ENCODE measurements around the gene RANBP17. TPM values are rescaled to one million over a fixed set of nuclear protein-coding genes. Genes with fewer than 3 reads are reported as not detected.

RANBP17 gene
- total RNA-seq, 4 donors from 2014 or later = 4.4 to 11.7 (median 6.0) TPM

DNA sequence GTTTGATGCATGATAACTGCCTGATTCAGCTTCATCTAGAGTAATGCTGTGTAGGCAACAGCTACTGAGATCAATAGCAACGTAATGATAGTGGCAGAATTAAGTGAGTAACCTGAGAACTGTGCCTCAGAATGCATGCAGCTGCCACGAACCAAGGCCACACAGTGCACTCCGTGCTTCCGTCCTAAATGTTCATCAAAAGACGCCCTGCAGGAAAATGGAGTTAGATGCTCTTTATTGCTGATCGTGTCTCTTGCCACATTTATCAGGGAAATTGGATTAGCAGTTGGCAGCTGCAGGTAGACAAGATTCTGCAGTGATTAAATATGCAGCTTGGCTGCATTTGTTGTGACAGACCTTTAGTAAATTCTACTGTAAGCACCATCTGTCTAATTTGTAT is 339.5 kb downstream of the RANBP17 start:
- TF ChIP-seq, protein P1, sequence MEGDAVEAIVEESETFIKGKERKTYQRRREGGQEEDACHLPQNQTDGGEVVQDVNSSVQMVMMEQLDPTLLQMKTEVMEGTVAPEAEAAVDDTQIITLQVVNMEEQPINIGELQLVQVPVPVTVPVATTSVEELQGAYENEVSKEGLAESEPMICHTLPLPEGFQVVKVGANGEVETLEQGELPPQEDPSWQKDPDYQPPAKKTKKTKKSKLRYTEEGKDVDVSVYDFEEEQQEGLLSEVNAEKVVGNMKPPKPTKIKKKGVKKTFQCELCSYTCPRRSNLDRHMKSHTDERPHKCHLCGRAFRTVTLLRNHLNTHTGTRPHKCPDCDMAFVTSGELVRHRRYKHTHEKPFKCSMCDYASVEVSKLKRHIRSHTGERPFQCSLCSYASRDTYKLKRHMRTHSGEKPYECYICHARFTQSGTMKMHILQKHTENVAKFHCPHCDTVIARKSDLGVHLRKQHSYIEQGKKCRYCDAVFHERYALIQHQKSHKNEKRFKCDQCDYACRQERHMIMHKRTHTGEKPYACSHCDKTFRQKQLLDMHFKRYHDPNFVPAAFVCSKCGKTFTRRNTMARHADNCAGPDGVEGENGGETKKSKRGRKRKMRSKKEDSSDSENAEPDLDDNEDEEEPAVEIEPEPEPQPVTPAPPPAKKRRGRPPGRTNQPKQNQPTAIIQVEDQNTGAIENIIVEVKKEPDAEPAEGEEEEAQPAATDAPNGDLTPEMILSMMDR (IDR thresholded peaks at IDR 0.05; ENCODE audit: low read depth) = no peak

DNA sequence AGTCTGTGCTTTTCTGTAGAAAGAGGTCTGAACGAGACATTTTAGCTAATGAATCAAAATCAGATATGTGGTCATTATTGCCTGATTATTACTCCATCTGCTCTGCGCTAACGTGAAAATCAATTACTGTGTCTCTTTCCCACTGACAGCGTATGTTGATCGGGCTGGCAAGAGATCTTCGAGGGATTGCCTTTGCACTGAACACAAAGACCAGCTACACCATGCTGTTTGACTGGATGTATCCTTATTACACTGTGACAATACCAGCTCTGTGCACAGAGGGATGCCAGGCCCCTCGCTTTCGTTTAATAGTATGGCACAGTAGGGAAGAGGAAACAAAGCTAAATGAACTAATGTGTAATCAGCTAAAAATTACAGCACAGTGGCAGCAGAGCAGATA is 343.6 kb downstream of the RANBP17 start:
- TF ChIP-seq, protein P1 (IDR thresholded peaks at IDR 0.05; ENCODE audit: low read depth) = no peak

DNA sequence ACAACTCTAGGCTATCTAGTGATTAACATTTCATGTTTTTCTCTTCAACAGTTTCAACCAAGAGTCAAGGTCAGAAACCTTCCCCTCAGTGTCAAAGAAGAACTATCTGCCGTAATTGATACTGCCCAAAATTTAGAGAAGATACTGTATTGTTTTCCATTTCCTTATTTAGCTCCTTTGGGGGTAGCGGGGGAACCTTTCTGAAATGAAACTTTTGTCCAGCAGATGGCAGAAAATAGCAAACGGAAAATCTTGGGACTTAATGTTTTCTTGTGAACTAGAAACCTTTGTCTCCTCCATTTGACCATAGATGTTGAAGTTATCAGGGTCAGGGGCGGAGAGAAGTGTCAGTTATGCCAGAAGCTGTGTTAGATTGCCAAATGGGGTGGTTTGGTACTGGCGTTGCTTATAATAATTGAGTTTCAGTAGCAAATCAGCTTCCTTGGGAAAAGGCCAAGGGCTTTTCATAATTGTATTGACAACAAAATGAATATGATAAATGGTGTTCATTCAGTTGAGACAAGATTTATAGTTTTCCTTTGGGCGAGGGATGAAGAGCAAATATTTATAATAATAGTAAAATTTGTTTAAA is 345.5 kb downstream of the RANBP17 start:
- TF ChIP-seq, protein P1 (IDR thresholded peaks at IDR 0.05; ENCODE audit: low read depth) = no peak

DNA sequence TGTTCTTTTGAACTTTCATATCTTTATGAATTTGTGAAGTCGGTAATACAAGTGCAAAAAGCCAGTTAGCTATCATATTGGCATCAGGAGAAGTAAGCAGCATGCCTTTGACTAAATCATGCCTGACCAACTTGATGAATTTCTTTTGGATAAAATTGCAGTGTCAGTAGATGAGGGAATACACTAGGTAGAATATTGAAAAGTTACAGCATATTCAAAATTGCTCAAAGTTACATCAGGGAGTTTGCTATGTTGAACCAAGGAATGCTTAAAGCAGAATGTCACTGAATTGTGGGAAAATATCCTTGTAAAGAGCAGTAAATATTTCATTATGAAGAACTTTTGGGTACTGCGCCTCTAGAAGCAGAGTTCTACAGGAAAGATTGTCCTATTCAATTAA is 360.1 kb downstream of the RANBP17 start:
- TF ChIP-seq, protein P1 (IDR thresholded peaks at IDR 0.05; ENCODE audit: low read depth) = no peak

DNA sequence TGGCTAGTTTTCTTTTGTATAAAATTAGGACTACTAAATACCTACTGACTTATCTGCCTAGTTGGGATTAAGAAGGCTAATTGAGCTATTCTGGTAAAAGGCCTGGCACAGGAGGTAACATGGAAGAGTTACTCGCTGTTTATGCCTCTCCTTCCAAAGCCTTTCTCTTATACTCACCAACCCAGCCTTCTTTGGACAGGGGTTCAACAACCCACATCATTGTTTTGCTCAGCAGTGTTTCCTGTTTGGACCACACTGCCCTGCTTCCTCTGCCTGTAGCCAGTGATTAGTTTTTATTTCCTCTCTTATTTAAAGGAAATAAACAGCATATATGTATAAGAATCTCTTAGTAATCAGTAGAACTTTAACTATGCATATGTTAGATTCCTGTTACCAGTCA is 362.1 kb downstream of the RANBP17 start:
- TF ChIP-seq, protein P1 (IDR thresholded peaks at IDR 0.05; ENCODE audit: low read depth) = no peak

DNA sequence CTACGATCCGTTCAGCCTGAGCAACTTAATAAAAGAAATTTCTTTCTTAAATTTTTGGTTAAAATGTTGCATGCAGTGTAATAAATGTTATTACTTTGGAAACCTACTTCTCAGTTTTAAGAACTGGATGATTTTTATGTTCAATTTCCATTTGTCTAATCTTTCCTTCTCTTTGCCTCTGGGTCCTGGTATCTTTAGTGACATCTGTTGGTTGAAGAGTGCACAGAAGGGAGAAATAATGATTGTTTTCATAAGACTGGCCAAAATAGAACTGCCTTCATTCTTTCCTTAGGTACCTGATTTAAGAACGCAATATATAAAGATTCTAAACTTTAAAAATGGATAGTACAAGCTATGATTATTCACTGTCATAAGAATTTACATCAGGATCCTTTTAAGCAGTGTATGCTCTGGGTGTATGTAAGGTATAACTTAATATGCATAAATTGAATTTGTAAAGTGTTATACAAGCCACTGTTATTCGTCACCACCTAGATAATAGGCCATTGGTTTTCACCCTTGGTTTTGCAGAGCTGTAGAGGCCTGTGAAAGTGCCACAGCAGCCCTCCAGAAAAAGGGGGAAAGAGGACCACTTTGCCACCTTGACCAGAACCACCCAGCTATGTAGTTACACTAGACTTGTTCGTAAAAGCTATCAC is 364.4 kb downstream of the RANBP17 start:
- TF ChIP-seq, protein P1 (IDR thresholded peaks at IDR 0.05; ENCODE audit: low read depth) = no peak

DNA sequence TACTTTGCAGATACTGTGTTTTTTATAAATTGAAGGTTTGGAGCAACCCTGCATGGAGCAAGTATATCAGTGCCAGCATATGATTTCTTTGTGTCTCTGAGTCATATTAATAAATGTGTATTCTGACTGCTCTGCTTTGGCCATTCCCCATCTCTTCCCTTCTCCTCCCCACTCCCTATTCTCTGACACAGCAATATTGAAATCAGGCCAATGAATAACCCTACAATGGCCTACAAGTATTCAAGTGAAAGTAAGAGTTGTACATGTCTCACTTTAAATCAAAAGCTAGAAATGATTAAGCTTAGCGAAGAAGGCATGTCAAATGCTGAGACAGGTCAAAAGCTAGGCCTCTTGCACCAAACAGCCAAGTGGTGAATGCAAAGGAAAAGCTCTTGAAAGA is 365.0 kb downstream of the RANBP17 start:
- TF ChIP-seq, protein P1 (IDR thresholded peaks at IDR 0.05; ENCODE audit: low read depth) = no peak

All from subcutaneous adipose tissue (tissue), 4 donors.